ENCODE data around the gene SPON1.
"Not testable (repeated sequence)": the region's sequence is repeated elsewhere in the genome, so short reads cannot be mapped to it uniquely, and the experiment has no call there.

SPON1 gene

DNA sequence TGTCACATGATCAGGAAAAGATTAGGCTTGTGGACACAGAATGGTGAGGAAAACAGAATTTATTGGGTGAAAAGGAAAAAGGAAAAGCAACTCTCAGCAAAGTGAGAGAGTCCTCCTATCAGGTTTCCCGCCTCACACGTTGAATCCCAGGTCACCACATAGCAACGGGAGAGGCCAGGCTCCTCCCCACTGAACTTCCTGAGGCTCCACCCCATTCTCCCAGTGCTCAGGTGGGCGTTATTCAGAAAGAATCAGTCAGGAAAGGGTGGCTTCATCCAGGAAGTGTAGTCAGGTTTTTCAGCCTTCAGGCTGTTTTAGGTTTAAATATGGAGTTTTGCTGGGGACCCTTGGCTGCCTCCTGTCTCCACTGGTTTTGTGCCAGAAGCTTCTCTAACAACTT, 66.9 kb downstream of the SPON1 start:
- Histone ChIP-seq H3K9ac (ENCODE audit: low read length) (no peak overlapping the region), H3K9me3 (ENCODE audit: control insufficient read depth, low read length) (no peaks in the 10 kb centered on the region), H2AK5ac (ENCODE audit: low read length, severe bottlenecking) (no peak overlapping the region), H3K23ac (ENCODE audit: low read length in 2 of 2) (no peak overlapping the region), H3K14ac (ENCODE audit: low read length in 2 of 2) (no peak overlapping the region), H4K8ac (ENCODE audit: low read length) (no peak overlapping the region), H3K36me3 (ENCODE audit: control insufficient read depth in 1 of 2, insufficient read depth in 2 of 2, low read depth in 1 of 2, low read length in 2 of 2) (no peaks in the 10 kb centered on the region), H2BK15ac (ENCODE audit: low read depth, poor library complexity, severe bottlenecking) (no peak overlapping the region), H3K27ac (ENCODE audit: low read length, poor library complexity, severe bottlenecking) (no peak overlapping the region), H2BK12ac (ENCODE audit: low read length in 2 of 2) (no peak overlapping the region), H3K4ac (ENCODE audit: low read depth in 1 of 2, low read length in 2 of 2) (no peak overlapping the region), H2AFZ (ENCODE audit: low read depth, low read length) (no peak overlapping the region), H3K4me1 (ENCODE audit: control insufficient read depth, insufficient read depth, low read depth, low read length) (no peaks in the 10 kb centered on the region), H4K91ac (ENCODE audit: low read length) (no peak overlapping the region), H2BK5ac (ENCODE audit: low read depth, low read length, poor library complexity, severe bottlenecking) (no peak overlapping the region), H3K4me3 (ENCODE audit: insufficient read depth in 1 of 2, low read depth in 1 of 2, low read length in 2 of 2) (no peak overlapping the region), H3K18ac (ENCODE audit: low read depth in 1 of 2, low read length in 2 of 2) (no peak overlapping the region), H3K4me2 (ENCODE audit: low read length, poor library complexity, severe bottlenecking) (no peak overlapping the region), H3K79me1 (replicated peaks; ENCODE audit: low read length, poor library complexity, severe bottlenecking) (no peaks in the 10 kb centered on the region), H3K27me3 (ENCODE audit: control insufficient read depth in 1 of 2, insufficient read depth in 1 of 2, low read length in 2 of 2) (peaks cover 0 to 10% of the 10 kb centered on the region in 2 experiments), H2BK120ac (ENCODE audit: low read depth, low read length) (no peak overlapping the region)
- no CpG with 5 or more reads among the region's 4 CpGs for WGBS
- no peak for DNase-seq

DNA sequence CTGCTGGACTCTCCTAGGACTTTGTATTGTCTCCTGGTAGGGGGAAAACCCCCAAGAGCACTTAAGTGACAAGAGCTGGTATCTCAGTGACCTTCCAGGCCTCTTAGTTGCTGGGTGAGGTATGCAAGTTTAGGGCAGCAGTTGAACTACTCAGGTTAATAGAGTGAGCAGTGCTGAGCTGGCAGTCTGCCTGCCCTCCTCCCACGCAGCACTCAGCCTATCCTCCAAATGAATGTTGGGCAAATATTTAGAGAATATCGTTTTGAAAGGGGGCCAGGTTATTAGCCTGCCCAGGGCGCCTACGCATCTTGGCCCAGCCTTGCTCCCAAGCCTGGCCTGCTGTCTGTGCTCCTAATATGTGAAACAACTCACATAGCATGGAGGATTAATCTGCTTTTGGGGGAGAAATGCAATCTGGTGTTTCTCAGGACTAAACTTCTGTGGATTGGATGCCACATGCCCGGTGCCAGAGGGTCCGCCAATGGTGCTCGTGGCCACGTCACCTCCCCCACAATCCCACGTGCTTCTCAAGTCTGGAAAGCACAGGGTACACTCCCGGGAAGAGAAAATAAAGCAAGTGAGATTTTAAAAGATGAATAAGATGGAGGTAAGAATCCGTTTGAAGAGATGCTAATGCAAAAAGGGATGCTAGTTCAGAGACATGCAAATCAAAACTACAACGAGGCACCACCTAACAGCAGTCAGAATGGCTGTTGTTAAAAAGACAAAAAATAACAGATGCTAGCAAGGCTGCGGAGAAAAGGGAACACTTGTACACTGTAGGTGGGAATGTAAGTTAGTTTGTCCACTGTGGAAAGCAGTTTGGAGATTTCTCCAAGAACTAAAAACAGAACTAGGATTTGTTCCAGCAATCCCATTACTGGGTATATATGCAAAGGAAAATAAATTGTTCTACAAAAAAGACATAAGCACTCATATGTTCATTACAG, 67.7 kb downstream of the SPON1 start:
- no peaks in the 10 kb centered on the region for H3K9me3 ChIP-seq (ENCODE audit: control insufficient read depth, low read length)
- no peak overlapping the region for H3K18ac ChIP-seq (ENCODE audit: low read depth in 1 of 2, low read length in 2 of 2)
- H3K14ac ChIP-seq (ENCODE audit: low read length in 2 of 2) = no peak overlapping the region
- H2AK5ac ChIP-seq (ENCODE audit: low read length, severe bottlenecking) = no peak overlapping the region
- H2AFZ ChIP-seq (ENCODE audit: low read depth, low read length) = no peak overlapping the region
- H2BK5ac ChIP-seq (ENCODE audit: low read depth, low read length, poor library complexity, severe bottlenecking) = no peak overlapping the region
- H3K27me3 ChIP-seq (ENCODE audit: control insufficient read depth in 1 of 2, insufficient read depth in 1 of 2, low read length in 2 of 2) = peaks cover 0 to 16% of the 10 kb centered on the region in 2 experiments
- no peaks in the 10 kb centered on the region for H3K4me1 ChIP-seq (ENCODE audit: control insufficient read depth, insufficient read depth, low read depth, low read length)
- H3K36me3 ChIP-seq (ENCODE audit: control insufficient read depth in 1 of 2, insufficient read depth in 2 of 2, low read depth in 1 of 2, low read length in 2 of 2) = no peaks in the 10 kb centered on the region
- H3K79me1 ChIP-seq (replicated peaks; ENCODE audit: low read length, poor library complexity, severe bottlenecking) = no peaks in the 10 kb centered on the region
- H2BK120ac ChIP-seq (ENCODE audit: low read depth, low read length) = no peak overlapping the region
- DNase-seq = no peak
- peak overlapping the region in 1 of 2 experiments; percentile 7 for H3K4me3 ChIP-seq (ENCODE audit: insufficient read depth in 1 of 2, low read depth in 1 of 2, low read length in 2 of 2)
- no peak overlapping the region for H3K27ac ChIP-seq (ENCODE audit: low read length, poor library complexity, severe bottlenecking)
- no peak overlapping the region for H3K4me2 ChIP-seq (ENCODE audit: low read length, poor library complexity, severe bottlenecking)
- WGBS = 91% methylated on average over 12 of the region's 13 CpGs
- peak overlapping the region; percentile 26 for H3K9ac ChIP-seq (ENCODE audit: low read length)
- no peak overlapping the region for H3K4ac ChIP-seq (ENCODE audit: low read depth in 1 of 2, low read length in 2 of 2)
- H4K8ac ChIP-seq (ENCODE audit: low read length) = no peak overlapping the region
- no peak overlapping the region for H3K23ac ChIP-seq (ENCODE audit: low read length in 2 of 2)
- H2BK15ac ChIP-seq (ENCODE audit: low read depth, poor library complexity, severe bottlenecking) = no peak overlapping the region
- H2BK12ac ChIP-seq (ENCODE audit: low read length in 2 of 2) = no peak overlapping the region
- H4K91ac ChIP-seq (ENCODE audit: low read length) = no peak overlapping the region

DNA sequence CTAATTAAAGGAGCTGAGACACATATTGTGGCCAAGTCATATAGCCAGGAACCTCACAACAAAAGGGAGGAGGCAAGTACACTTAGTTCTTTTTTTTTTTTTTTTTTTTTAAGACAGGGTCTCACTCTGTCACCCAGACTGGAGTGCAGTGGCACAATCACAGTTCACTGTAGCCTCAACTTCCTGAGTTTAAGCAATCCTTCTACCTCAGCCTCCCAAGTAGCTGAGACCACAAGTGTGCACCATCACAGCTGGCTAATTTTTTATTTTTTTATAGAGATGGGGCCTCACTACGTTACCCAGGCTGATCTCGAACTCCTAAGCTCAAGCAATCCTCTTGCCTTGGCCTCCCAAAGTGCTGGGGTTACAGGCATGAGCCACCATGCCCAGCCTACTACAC, 73.0 kb downstream of the SPON1 start:
- H3K4me3 ChIP-seq (ENCODE audit: insufficient read depth in 1 of 2, low read depth in 1 of 2, low read length in 2 of 2); DNase-seq; H3K9ac ChIP-seq (ENCODE audit: low read length); H4K8ac ChIP-seq (ENCODE audit: low read length); H2AFZ ChIP-seq (ENCODE audit: low read depth, low read length); H3K9me3 ChIP-seq (ENCODE audit: control insufficient read depth, low read length); H2BK120ac ChIP-seq (ENCODE audit: low read depth, low read length); H3K14ac ChIP-seq (ENCODE audit: low read length in 2 of 2); H2AK5ac ChIP-seq (ENCODE audit: low read length, severe bottlenecking); H3K79me1 ChIP-seq (replicated peaks; ENCODE audit: low read length, poor library complexity, severe bottlenecking); H4K91ac ChIP-seq (ENCODE audit: low read length); H3K27ac ChIP-seq (ENCODE audit: low read length, poor library complexity, severe bottlenecking); H3K36me3 ChIP-seq (ENCODE audit: control insufficient read depth in 1 of 2, insufficient read depth in 2 of 2, low read depth in 1 of 2, low read length in 2 of 2); H3K4ac ChIP-seq (ENCODE audit: low read depth in 1 of 2, low read length in 2 of 2); H3K27me3 ChIP-seq (ENCODE audit: control insufficient read depth in 1 of 2, insufficient read depth in 1 of 2, low read length in 2 of 2); H3K4me1 ChIP-seq (ENCODE audit: control insufficient read depth, insufficient read depth, low read depth, low read length); H2BK15ac ChIP-seq (ENCODE audit: low read depth, poor library complexity, severe bottlenecking); H3K23ac ChIP-seq (ENCODE audit: low read length in 2 of 2); H2BK5ac ChIP-seq (ENCODE audit: low read depth, low read length, poor library complexity, severe bottlenecking); H3K18ac ChIP-seq (ENCODE audit: low read depth in 1 of 2, low read length in 2 of 2); H3K4me2 ChIP-seq (ENCODE audit: low read length, poor library complexity, severe bottlenecking); H2BK12ac ChIP-seq (ENCODE audit: low read length in 2 of 2): not testable (repeated sequence)
- 46% methylated on average over 2 of the region's 2 CpGs for WGBS

DNA sequence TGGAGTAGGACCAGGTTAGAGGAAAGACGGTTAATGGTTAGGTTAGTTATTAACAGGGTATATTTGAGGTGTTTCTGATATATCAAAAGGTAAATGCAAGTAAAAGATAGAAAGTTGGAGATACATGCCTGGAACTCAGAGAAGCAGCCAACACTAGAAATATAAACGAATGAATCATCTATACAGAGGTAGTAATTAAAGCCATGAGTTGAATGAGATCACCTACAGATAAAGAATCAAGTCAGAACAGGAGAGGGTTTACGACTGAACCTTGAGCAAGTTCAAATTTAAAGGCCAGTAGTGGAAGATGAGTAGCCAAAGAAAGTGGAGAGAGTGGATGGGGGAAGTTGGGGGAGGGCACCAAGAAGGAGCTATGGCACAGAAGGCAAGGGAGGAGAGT, 73.9 kb downstream of the SPON1 start:
- 68% methylated on average over 2 of the region's 3 CpGs for WGBS

More for the DNA sequence above, 73.9 kb downstream of the SPON1 start:
- no peak overlapping the region for H2BK12ac ChIP-seq (ENCODE audit: low read length in 2 of 2)
- H3K18ac ChIP-seq (ENCODE audit: low read depth in 1 of 2, low read length in 2 of 2) = no peak overlapping the region
- H3K4me3 ChIP-seq (ENCODE audit: insufficient read depth in 1 of 2, low read depth in 1 of 2, low read length in 2 of 2) = no peak overlapping the region
- no peak overlapping the region for H2BK5ac ChIP-seq (ENCODE audit: low read depth, low read length, poor library complexity, severe bottlenecking)
- H3K14ac ChIP-seq (ENCODE audit: low read length in 2 of 2) = no peak overlapping the region
- no peak overlapping the region for H4K91ac ChIP-seq (ENCODE audit: low read length)
- no peaks in the 10 kb centered on the region for H3K36me3 ChIP-seq (ENCODE audit: control insufficient read depth in 1 of 2, insufficient read depth in 2 of 2, low read depth in 1 of 2, low read length in 2 of 2)
- H3K4ac ChIP-seq (ENCODE audit: low read depth in 1 of 2, low read length in 2 of 2) = no peak overlapping the region
- no peak overlapping the region for H3K4me2 ChIP-seq (ENCODE audit: low read length, poor library complexity, severe bottlenecking)
- no peaks in the 10 kb centered on the region for H3K9me3 ChIP-seq (ENCODE audit: control insufficient read depth, low read length)
- H2BK120ac ChIP-seq (ENCODE audit: low read depth, low read length) = no peak overlapping the region
- H2AFZ ChIP-seq (ENCODE audit: low read depth, low read length) = no peak overlapping the region
- H2AK5ac ChIP-seq (ENCODE audit: low read length, severe bottlenecking) = no peak overlapping the region
- H2BK15ac ChIP-seq (ENCODE audit: low read depth, poor library complexity, severe bottlenecking) = no peak overlapping the region
- H3K4me1 ChIP-seq (ENCODE audit: control insufficient read depth, insufficient read depth, low read depth, low read length) = no peaks in the 10 kb centered on the region
- no peak overlapping the region for H3K9ac ChIP-seq (ENCODE audit: low read length)
- H4K8ac ChIP-seq (ENCODE audit: low read length) = no peak overlapping the region
- H3K79me1 ChIP-seq (replicated peaks; ENCODE audit: low read length, poor library complexity, severe bottlenecking) = no peaks in the 10 kb centered on the region
- DNase-seq = no peak
- H3K23ac ChIP-seq (ENCODE audit: low read length in 2 of 2) = no peak overlapping the region
- no peak overlapping the region for H3K27ac ChIP-seq (ENCODE audit: low read length, poor library complexity, severe bottlenecking)
- peaks cover 0 to 6% of the 10 kb centered on the region in 2 experiments for H3K27me3 ChIP-seq (ENCODE audit: control insufficient read depth in 1 of 2, insufficient read depth in 1 of 2, low read length in 2 of 2)
